ENCODE results near the gene CLNS1A.

DNA sequence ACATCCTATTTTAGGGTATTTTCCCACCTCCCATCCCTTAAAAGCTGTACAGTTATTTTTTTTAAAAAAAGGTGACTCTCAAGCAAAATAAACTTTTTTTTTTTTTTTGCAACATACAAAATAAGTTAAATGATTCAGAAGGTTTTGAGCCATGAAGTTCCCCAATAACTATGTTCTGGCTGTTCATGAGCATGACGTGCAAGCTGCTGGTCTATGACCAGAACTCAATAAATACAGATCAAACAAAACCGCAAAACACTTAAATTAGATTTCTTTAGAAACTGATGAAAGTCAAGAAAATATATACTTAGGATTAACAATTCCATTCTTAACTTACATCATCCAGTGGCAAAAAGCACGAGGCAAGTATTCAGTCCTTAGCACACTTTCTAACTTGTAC is 24.1 kb upstream of the CLNS1A start:
- no peak for TF ChIP-seq FOXP2 (optimal IDR thresholded peaks at IDR 0.05; ENCODE audit: borderline replicate concordance, extremely low read depth, extremely low read length, insufficient read depth)
- TF ChIP-seq, protein P1, sequence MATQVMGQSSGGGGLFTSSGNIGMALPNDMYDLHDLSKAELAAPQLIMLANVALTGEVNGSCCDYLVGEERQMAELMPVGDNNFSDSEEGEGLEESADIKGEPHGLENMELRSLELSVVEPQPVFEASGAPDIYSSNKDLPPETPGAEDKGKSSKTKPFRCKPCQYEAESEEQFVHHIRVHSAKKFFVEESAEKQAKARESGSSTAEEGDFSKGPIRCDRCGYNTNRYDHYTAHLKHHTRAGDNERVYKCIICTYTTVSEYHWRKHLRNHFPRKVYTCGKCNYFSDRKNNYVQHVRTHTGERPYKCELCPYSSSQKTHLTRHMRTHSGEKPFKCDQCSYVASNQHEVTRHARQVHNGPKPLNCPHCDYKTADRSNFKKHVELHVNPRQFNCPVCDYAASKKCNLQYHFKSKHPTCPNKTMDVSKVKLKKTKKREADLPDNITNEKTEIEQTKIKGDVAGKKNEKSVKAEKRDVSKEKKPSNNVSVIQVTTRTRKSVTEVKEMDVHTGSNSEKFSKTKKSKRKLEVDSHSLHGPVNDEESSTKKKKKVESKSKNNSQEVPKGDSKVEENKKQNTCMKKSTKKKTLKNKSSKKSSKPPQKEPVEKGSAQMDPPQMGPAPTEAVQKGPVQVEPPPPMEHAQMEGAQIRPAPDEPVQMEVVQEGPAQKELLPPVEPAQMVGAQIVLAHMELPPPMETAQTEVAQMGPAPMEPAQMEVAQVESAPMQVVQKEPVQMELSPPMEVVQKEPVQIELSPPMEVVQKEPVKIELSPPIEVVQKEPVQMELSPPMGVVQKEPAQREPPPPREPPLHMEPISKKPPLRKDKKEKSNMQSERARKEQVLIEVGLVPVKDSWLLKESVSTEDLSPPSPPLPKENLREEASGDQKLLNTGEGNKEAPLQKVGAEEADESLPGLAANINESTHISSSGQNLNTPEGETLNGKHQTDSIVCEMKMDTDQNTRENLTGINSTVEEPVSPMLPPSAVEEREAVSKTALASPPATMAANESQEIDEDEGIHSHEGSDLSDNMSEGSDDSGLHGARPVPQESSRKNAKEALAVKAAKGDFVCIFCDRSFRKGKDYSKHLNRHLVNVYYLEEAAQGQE (IDR thresholded peaks at IDR 0.05; ENCODE audit: insufficient read depth in 1 of 2, low read depth in 2 of 2, low read length in 2 of 2), result no peak
- TF ChIP-seq SIN3A (IDR thresholded peaks at IDR 0.05; ENCODE audit: borderline replicate concordance, insufficient read depth, low read length), result no peak
- no peak for TF ChIP-seq TAF1 (IDR thresholded peaks at IDR 0.05; ENCODE audit: borderline replicate concordance, insufficient read depth, low read length)
- TF ChIP-seq POLR2AphosphoS5 (IDR thresholded peaks at IDR 0.05; ENCODE audit: low read depth, low read length), result no peak

Data from PFSK-1 (cell line).